ENCODE results near the gene IL1R1.

DNA sequence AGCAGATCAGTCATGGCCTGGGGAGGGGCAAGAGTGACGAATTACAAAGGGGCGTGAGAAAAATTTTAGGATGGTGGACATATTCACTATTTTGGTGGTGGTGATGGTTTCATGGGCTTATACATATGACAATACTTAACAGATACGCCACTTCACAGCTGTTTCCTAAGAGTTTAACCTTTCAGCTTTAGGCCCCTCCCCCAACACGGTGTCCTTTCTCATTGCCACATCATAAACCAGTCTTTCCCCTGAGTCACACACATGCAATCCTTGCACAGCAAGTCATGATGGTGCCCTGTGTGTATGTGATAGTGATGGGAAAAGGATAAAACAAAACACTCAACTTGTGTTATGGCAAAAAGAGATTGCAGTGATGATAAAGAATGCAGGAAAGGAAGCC lies 47.6 kb upstream of the IL1R1 start:
- TF ChIP-seq, protein P1, sequence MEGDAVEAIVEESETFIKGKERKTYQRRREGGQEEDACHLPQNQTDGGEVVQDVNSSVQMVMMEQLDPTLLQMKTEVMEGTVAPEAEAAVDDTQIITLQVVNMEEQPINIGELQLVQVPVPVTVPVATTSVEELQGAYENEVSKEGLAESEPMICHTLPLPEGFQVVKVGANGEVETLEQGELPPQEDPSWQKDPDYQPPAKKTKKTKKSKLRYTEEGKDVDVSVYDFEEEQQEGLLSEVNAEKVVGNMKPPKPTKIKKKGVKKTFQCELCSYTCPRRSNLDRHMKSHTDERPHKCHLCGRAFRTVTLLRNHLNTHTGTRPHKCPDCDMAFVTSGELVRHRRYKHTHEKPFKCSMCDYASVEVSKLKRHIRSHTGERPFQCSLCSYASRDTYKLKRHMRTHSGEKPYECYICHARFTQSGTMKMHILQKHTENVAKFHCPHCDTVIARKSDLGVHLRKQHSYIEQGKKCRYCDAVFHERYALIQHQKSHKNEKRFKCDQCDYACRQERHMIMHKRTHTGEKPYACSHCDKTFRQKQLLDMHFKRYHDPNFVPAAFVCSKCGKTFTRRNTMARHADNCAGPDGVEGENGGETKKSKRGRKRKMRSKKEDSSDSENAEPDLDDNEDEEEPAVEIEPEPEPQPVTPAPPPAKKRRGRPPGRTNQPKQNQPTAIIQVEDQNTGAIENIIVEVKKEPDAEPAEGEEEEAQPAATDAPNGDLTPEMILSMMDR (IDR thresholded peaks at IDR 0.05 in 8 of 11, conservative IDR thresholded peaks at IDR 0.05 in 3 of 11), result no peak
- no peak for TF ChIP-seq POLR2A (IDR thresholded peaks at IDR 0.05)

Data from spleen (tissue), 7 donors.